Retinal pigment epithelial cell (primary cell): Measurements from ENCODE around the gene KRTAP9-3.
"Not testable (repeated sequence)": the region's sequence is repeated elsewhere in the genome, so short reads cannot be mapped to it uniquely, and the experiment has no call there.

Experiments used
- DNase-seq: peaks from one replicate; pipeline ENCODE4 v3.0.0-alpha.2; 2010; ENCODE audit warnings: low read depth
- H3K4me3 ChIP-seq: 2 replicates; pipeline ENCODE4 v1.5.1; 2011; ENCODE audit warnings: mild to moderate bottlenecking, low read length, control low read depth, moderate library complexity
- TF ChIP-seq, protein P1 (sequence below): conservative IDR thresholded peaks from 2 replicates; pipeline ENCODE4 v1.5.1; 2011; ENCODE audit warnings: low read depth, low read length, control low read depth, inconsistent platforms

KRTAP9-3 gene, protein sequence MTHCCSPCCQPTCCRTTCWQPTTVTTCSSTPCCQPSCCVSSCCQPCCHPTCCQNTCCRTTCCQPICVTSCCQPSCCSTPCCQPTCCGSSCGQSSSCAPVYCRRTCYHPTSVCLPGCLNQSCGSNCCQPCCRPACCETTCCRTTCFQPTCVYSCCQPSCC

GRCh38 chr17:41232399-41233105 is at the start of gene KRTAP9-3:
TSS of gene KRTAP9-3 (plus strand) at chr17:41232449. CDS start at chr17:41232502, 53 bp downstream.
- H3K4me3 ChIP-seq, DNase-seq: not testable (repeated sequence)

DNA sequence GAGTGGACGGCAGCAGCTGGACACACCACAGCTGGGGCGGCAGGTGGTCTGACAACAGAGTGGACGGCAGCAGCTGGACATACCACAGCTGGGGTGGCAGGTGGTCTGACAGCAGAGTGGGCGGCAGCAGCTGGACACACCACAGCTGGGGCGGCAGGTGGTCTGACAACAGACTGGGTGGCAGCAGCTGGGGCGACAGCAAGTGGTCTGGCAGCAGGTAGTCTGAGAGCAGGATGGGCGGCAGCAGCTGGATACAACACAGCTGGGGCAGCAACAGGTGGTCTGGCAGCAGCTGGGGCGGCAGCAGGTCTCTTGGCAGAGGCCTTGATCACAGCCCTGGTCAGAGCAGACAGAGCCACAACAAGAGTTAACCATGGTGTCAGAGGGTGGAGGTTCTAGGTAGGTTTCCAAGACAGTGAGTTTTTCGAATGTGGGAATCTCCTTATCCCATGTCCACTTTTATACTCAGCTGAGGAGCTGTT is 47.7 kb upstream of the KRTAP9-3 start, which contains the start of gene KRTAP4-1:
Gene KRTAP4-1, minus strand, starts transcription at position 432 of the 482 bp plus-strand sequence. Its CDS starts 57 bp downstream, at position 375.
- TF ChIP-seq, protein P1, sequence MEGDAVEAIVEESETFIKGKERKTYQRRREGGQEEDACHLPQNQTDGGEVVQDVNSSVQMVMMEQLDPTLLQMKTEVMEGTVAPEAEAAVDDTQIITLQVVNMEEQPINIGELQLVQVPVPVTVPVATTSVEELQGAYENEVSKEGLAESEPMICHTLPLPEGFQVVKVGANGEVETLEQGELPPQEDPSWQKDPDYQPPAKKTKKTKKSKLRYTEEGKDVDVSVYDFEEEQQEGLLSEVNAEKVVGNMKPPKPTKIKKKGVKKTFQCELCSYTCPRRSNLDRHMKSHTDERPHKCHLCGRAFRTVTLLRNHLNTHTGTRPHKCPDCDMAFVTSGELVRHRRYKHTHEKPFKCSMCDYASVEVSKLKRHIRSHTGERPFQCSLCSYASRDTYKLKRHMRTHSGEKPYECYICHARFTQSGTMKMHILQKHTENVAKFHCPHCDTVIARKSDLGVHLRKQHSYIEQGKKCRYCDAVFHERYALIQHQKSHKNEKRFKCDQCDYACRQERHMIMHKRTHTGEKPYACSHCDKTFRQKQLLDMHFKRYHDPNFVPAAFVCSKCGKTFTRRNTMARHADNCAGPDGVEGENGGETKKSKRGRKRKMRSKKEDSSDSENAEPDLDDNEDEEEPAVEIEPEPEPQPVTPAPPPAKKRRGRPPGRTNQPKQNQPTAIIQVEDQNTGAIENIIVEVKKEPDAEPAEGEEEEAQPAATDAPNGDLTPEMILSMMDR, result no peak

GRCh38 chr17:41185001-41185400 is 47.2 kb upstream of the KRTAP9-3 start:
- DNase-seq, result no peak
- TF ChIP-seq, protein P1, result no peak
- no peak overlapping the region for H3K4me3 ChIP-seq

More for the DNA sequence above, 47.7 kb upstream of the KRTAP9-3 start, which contains the start of gene KRTAP4-1:
- no peak within 1 kb of the TSS for H3K4me3 ChIP-seq
- no peak for DNase-seq

DNA sequence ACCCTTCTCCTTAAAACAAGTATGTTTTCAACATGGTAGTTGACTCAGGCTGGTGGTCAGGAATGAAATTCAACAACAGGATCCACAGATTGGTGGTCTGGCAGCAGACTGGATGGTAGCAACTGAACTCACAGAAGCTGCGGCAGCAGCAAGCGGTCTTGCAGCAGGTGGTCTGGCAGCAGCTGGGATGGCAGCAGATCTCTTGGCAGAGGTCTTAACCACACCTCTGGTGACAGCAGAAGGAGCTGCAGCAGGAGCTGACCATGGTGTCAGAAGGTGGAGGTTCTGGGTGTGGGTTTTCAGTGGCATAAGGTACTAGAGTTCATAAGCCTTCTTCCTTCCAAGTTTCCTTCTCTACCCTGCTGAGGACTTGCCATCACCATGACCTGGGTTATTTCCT is 45.4 kb upstream of the KRTAP9-3 start:
- no peak for DNase-seq
- TF ChIP-seq, protein P1, result no peak
- H3K4me3 ChIP-seq, result no peak overlapping the region

- H3K4me3 ChIP-seq, DNase-seq: not testable (repeated sequence)
Observed at GRCh38 chr17:41189837-41190318, 42.4 kb upstream of the KRTAP9-3 start, which contains the start of gene KRTAP9-1. TSS of gene KRTAP9-1 (plus strand) at chr17:41189887. CDS start at chr17:41189887, 0 bp downstream.

GRCh38 chr17:41190328-41190727 is 41.9 kb upstream of the KRTAP9-3 start:
- TF ChIP-seq, protein P1, result no peak

GRCh38 chr17:41196068-41196467 is 36.2 kb upstream of the KRTAP9-3 start:
- TF ChIP-seq, protein P1, result no peak
- DNase-seq, result no peak

More at GRCh38 chr17:41190328-41190727, 41.9 kb upstream of the KRTAP9-3 start:
- no peak overlapping the region for H3K4me3 ChIP-seq
- DNase-seq, result no peak

More at GRCh38 chr17:41196068-41196467, 36.2 kb upstream of the KRTAP9-3 start:
- H3K4me3 ChIP-seq, result no peak overlapping the region
